ENCODE measurements around the gene OPRD1. TPM values are rescaled to one million over a fixed set of nuclear protein-coding genes. Genes with fewer than 3 reads are reported as not detected.

Gene OPRD1
- total and polyA plus RNA-seq, 8 donors: 0.03 to 0.37 TPM; not detected in 6

DNA sequence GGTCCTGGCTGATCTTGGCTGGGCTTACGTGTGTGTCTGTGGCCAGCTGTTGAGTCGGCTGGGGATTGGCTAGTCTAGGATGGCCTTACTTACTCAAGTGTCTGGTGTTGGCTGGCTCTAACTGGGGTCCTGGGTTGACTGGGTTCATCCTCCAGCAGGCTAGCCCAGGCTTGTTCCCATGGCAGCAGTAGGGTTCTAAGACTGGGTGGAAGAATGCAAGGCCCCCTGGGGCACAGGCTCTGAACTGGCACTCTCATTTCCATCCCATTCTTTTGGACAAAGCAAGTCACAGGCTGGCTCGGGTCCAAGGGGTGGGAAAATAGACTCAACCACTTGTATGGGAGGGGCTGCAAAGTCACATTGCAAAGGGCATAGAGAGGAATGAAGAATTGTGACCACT is 7.9 kb upstream of the OPRD1 start:
- no peak for DNase-seq
- WGBS, 5 donors: 62 to 76% (median 67%) methylated on average over 2 to 3 of the region's 3 CpGs
- Histone ChIP-seq H3K4me3 (no peak overlapping the region), H3K27me3 (peaks cover 0 to 22% (median 0%) of the 10 kb centered on the region in 3 donors), H3K4me1 (no peaks in the 10 kb centered on the region), H3K27ac (no peak overlapping the region), H3K9me3 (no peaks in the 10 kb centered on the region), H3K36me3 (no peaks in the 10 kb centered on the region)
- intact Hi-C loops (cut with DNase I; ENCODE audit: low total_unique reads): no loop called here
- TF ChIP-seq EP300 (IDR thresholded peaks at IDR 0.05) (no peak), POLR2AphosphoS5 (IDR thresholded peaks at IDR 0.05) (no peak), CTCF (IDR thresholded peaks at IDR 0.05) (no peak), POLR2A (IDR thresholded peaks at IDR 0.05) (no peak)

DNA sequence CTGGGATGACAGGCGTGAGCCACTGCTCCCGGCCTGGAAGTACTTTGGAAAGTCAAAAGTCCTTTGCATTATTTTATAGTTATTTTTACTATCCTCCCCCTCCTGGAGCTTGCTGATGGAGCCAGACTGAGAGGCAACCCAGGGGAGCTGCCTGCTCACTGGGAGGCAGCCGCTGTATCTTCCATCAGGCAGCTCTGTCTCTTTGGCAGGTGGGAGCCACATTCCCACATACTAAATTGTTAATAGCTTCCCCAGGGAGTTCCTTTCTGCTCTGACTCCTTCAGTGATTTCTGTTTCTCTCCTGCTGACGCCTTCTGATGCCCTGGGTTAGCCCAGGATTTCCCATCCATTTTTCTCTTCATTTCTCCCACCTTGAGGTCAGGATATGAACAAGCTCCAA is 4.9 kb upstream of the OPRD1 start:
- WGBS, 5 donors: 53 to 62% (median 59%) methylated on average over 4 of the region's 4 CpGs

DNA sequence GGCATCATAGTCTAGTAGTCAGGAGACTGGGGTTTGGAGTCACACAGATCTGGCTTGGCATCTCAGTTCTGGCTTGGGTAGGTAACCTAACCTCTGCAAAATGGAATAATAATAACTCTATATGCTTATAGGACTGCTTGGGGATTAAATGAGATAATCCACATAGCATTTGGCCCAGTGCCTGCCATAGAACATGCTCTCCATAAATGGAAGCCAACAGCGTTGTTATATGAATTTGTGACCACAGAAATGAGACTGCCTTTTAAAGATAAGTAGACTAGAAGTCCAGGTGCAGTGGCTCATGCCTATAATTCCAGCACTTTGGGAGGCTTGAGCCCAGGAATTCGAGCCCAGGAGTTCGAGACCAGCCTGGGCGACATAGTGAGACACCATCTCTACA is 4.0 kb upstream of the OPRD1 start:
- DNase-seq: no peak
- no peak overlapping the region for H3K27ac ChIP-seq
- intact Hi-C loops (cut with DNase I; ENCODE audit: low total_unique reads): no loop called here

More for the DNA sequence above, 4.9 kb upstream of the OPRD1 start:
- TF ChIP-seq POLR2AphosphoS5 (IDR thresholded peaks at IDR 0.05) (no peak), POLR2A (IDR thresholded peaks at IDR 0.05) (no peak), CTCF (IDR thresholded peaks at IDR 0.05) (no peak), EP300 (IDR thresholded peaks at IDR 0.05) (no peak)
- Histone ChIP-seq H3K36me3 (no peaks in the 10 kb centered on the region), H3K4me1 (peaks cover 0 to 4% (median 2%) of the 10 kb centered on the region in 4 donors), H3K27me3 (peaks cover 0 to 41% (median 11%) of the 10 kb centered on the region in 3 donors), H3K9me3 (no peaks in the 10 kb centered on the region), H3K27ac (no peak overlapping the region), H3K4me3 (no peak overlapping the region)
- DNase-seq: no peak
- intact Hi-C loops (cut with DNase I; ENCODE audit: low total_unique reads): no loop called here

GRCh38 chr1:28811369-28811765 is 603 bp upstream of the OPRD1 start:
- H3K27me3 ChIP-seq: peaks cover 11 to 84% (median 49%) of the 10 kb centered on the region in 3 donors
- H3K4me3 ChIP-seq: no peak overlapping the region
- WGBS, 5 donors: 68 to 72% (median 70%) methylated on average over 9 of the region's 9 CpGs
- DNase-seq: no peak
- no peaks in the 10 kb centered on the region for H3K9me3 ChIP-seq
- no peak for TF ChIP-seq EP300 (IDR thresholded peaks at IDR 0.05)
- TF ChIP-seq POLR2A (IDR thresholded peaks at IDR 0.05): no peak
- TF ChIP-seq POLR2AphosphoS5 (IDR thresholded peaks at IDR 0.05): no peak
- no peak for TF ChIP-seq CTCF (IDR thresholded peaks at IDR 0.05)
- H3K27ac ChIP-seq: no peak overlapping the region
- H3K36me3 ChIP-seq: no peaks in the 10 kb centered on the region
- intact Hi-C loops (cut with DNase I; ENCODE audit: low total_unique reads): no loop called here
- H3K4me1 ChIP-seq: peaks cover 0 to 11% (median 4%) of the 10 kb centered on the region in 4 donors

More for the DNA sequence above, 4.0 kb upstream of the OPRD1 start:
- Histone ChIP-seq H3K9me3 (no peaks in the 10 kb centered on the region), H3K27me3 (peaks cover 2 to 50% (median 21%) of the 10 kb centered on the region in 3 donors), H3K4me1 (peaks cover 0 to 11% (median 4%) of the 10 kb centered on the region in 4 donors), H3K4me3 (no peak overlapping the region), H3K36me3 (no peaks in the 10 kb centered on the region)
- 75 to 83% (median 82%) methylated on average over 4 of the region's 4 CpGs for WGBS, 5 donors
- TF ChIP-seq POLR2A (IDR thresholded peaks at IDR 0.05): no peak
- no peak for TF ChIP-seq POLR2AphosphoS5 (IDR thresholded peaks at IDR 0.05)
- TF ChIP-seq EP300 (IDR thresholded peaks at IDR 0.05): no peak
- TF ChIP-seq CTCF (IDR thresholded peaks at IDR 0.05): no peak

All from stomach (tissue), 9 donors.